Prostate gland (tissue), 2 donors: ENCODE data around the gene RSPRY1.

Experiments used
- POLR2A ChIP-seq: fragments of 450-650 bp; IDR thresholded peaks from one replicate; pipeline ENCODE4 v1.6.1; 2016; ENCODE audit warnings: antibody characterized with exemption, mild to moderate bottlenecking
- TF ChIP-seq, protein P1 (sequence below), 4 experiments: fragments of 200-600 bp in 2 of 4; fragments of 450-650 bp in 2 of 4; sonication (generic) in 2 of 4; IDR thresholded peaks; 1 replicate in 3 of 4; 2 replicates in 1 of 4; pipeline ENCODE4 v1.5.1; 2016 to 2019; ENCODE audit warnings: antibody characterized with exemption in 4 of 4, mild to moderate bottlenecking in 2 of 4, moderate library complexity in 2 of 4

DNA sequence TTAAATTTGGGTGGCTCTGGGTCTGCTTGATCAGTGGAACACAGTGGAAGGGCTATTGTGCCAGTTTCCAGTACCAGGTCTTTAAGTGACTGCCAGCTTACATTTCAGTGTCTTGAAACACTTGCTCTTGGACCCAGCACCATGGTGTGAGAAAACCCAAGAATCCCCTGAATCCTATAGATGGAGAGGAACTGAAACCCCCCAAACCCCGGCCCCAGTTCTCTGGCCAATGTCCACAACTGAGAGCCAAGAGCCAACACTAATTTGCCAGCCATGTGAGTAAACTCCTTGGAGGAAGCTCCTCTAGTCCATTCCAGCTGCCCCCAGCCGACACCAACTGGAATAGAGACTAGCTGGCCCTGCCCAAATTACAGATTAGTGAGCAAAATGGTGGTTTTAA lies 56.5 kb downstream of the RSPRY1 start:
- TF ChIP-seq, protein P1, sequence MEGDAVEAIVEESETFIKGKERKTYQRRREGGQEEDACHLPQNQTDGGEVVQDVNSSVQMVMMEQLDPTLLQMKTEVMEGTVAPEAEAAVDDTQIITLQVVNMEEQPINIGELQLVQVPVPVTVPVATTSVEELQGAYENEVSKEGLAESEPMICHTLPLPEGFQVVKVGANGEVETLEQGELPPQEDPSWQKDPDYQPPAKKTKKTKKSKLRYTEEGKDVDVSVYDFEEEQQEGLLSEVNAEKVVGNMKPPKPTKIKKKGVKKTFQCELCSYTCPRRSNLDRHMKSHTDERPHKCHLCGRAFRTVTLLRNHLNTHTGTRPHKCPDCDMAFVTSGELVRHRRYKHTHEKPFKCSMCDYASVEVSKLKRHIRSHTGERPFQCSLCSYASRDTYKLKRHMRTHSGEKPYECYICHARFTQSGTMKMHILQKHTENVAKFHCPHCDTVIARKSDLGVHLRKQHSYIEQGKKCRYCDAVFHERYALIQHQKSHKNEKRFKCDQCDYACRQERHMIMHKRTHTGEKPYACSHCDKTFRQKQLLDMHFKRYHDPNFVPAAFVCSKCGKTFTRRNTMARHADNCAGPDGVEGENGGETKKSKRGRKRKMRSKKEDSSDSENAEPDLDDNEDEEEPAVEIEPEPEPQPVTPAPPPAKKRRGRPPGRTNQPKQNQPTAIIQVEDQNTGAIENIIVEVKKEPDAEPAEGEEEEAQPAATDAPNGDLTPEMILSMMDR (IDR thresholded peaks at IDR 0.05) = no peak
- no peak for TF ChIP-seq POLR2A
